Measurements from ENCODE around the gene HNRNPL.

DNA sequence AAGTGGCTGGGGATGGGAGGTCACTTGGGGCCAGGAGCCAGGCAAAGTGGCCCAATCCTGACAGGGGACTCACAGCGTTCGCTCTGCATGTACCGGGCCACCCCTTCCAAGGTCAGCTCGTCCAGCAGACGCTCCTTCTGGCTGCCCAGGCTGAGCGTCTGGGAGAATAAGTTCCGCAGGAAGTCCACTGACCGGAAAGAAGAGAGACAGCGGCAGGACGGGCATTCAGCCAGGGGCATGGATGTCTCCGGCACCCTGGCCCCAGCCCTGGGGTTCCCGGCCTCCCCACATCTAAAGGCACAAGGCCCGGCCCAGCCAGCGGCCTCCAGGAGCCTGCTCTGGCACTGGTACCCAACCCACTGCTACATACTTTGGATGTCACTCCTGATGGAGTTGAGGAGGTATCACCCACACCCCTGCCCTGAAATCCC lies 43.6 kb upstream of the HNRNPL start:
- TF ChIP-seq, protein P1, sequence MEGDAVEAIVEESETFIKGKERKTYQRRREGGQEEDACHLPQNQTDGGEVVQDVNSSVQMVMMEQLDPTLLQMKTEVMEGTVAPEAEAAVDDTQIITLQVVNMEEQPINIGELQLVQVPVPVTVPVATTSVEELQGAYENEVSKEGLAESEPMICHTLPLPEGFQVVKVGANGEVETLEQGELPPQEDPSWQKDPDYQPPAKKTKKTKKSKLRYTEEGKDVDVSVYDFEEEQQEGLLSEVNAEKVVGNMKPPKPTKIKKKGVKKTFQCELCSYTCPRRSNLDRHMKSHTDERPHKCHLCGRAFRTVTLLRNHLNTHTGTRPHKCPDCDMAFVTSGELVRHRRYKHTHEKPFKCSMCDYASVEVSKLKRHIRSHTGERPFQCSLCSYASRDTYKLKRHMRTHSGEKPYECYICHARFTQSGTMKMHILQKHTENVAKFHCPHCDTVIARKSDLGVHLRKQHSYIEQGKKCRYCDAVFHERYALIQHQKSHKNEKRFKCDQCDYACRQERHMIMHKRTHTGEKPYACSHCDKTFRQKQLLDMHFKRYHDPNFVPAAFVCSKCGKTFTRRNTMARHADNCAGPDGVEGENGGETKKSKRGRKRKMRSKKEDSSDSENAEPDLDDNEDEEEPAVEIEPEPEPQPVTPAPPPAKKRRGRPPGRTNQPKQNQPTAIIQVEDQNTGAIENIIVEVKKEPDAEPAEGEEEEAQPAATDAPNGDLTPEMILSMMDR (conservative IDR thresholded peaks at IDR 0.05 in 1 of 2, IDR thresholded peaks at IDR 0.05 in 1 of 2; ENCODE audit: extremely low read depth in 1 of 2, insufficient read depth in 1 of 2, low read depth in 1 of 2, low read length in 2 of 2): no peak
- TF ChIP-seq EZH2 (IDR thresholded peaks at IDR 0.05; ENCODE audit: borderline replicate concordance, low read length): no peak

All from mammary epithelial cell (primary cell).